C4-2B (cell line): ENCODE results near the gene HMMR.
A peak's percentile ranks its signal among the peaks of the same experiment; 100 is the strongest.
"Not testable (repeated sequence)": the region's sequence is repeated elsewhere in the genome, so short reads cannot be mapped to it uniquely, and the experiment has no call there.

Experiments
- H3K27ac ChIP-seq: fragments of 450-650 bp; 2 replicates; pipeline ENCODE4 v1.5.1; 2017
- ZFX ChIP-seq: fragments of 450-650 bp; IDR thresholded peaks from 2 replicates; pipeline ENCODE4 v1.6.1; 2017
- TF ChIP-seq, protein P1 (sequence below): fragments of 450-650 bp; conservative IDR thresholded peaks from 2 replicates; pipeline ENCODE4 v1.5.1; 2017; ENCODE audit warnings: mild to moderate bottlenecking

HMMR gene

DNA sequence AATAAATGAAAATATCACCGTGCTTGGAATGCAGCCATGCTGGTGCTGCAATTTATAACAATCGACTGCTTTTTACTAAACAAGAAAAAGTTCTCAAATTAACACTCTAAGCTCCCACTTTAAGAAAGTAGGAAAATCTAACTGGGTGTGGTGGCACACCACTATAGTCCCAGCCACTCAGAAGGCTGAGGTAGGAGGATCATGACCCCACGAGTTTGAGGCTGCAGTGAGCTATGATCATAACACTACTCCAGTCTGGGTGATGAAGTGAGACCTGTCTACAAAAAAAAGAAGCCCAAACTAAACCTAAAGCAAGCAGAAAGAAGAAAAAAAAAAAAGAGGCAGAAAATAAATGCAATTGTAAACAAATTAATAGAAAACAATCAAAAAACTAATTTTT, 12.6 kb upstream of the HMMR start:
- TF ChIP-seq, protein P1, sequence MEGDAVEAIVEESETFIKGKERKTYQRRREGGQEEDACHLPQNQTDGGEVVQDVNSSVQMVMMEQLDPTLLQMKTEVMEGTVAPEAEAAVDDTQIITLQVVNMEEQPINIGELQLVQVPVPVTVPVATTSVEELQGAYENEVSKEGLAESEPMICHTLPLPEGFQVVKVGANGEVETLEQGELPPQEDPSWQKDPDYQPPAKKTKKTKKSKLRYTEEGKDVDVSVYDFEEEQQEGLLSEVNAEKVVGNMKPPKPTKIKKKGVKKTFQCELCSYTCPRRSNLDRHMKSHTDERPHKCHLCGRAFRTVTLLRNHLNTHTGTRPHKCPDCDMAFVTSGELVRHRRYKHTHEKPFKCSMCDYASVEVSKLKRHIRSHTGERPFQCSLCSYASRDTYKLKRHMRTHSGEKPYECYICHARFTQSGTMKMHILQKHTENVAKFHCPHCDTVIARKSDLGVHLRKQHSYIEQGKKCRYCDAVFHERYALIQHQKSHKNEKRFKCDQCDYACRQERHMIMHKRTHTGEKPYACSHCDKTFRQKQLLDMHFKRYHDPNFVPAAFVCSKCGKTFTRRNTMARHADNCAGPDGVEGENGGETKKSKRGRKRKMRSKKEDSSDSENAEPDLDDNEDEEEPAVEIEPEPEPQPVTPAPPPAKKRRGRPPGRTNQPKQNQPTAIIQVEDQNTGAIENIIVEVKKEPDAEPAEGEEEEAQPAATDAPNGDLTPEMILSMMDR, result no peak
- TF ChIP-seq ZFX, result no peak
- no peak overlapping the region for H3K27ac ChIP-seq

DNA sequence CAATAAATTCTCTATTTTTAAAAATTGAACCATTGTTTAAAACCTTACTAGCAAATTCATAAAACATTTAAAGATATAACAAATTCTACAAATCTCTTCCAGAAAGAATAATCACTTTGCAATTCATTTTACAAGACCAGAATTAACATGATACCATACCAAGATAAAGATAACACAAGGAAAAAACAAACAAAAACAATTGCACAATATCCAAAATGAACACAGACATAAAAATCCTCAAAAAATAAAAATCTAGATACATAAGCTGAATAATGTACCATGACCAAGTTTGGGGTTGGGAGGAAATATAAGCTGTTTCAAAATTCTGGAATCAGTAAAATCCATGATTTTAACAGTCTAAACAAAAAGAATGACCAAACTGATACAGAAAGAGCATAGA, 11.9 kb upstream of the HMMR start:
- no peak overlapping the region for H3K27ac ChIP-seq
- TF ChIP-seq, protein P1, result no peak
- no peak for TF ChIP-seq ZFX

- no peak for TF ChIP-seq ZFX
- TF ChIP-seq, protein P1, result no peak
- H3K27ac ChIP-seq, result no peak overlapping the region
Observed at GRCh38 chr5:163451489-163451888, 8.9 kb upstream of the HMMR start.

DNA sequence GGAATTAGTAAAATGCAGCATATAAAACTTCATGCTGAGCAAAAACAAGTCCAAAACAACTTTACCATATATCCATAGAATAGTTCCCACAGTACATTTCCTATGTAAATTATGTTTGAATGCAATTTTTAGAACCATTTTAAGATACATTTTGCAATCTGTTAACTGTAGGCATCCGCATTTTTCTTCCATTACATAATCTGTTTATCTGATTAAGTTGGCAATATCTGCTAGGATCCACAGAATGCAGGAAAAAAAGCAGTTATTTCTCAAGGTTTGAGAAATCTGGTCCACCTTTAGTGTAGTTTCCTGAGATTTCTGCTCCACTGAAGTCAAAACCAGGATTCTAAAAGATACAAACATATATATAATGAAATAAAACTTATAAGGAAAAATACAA, 6.7 kb upstream of the HMMR start:
- no peak for TF ChIP-seq ZFX
- TF ChIP-seq, protein P1, result no peak
- H3K27ac ChIP-seq, result no peak overlapping the region

GRCh38 chr5:163455406-163455805, 5.0 kb upstream of the HMMR start:
- H3K27ac ChIP-seq, result not testable (repeated sequence)

- no peak for TF ChIP-seq ZFX
- TF ChIP-seq, protein P1, result no peak
- no peak overlapping the region for H3K27ac ChIP-seq
Observed at GRCh38 chr5:163456029-163456589, 4.3 kb upstream of the HMMR start.

DNA sequence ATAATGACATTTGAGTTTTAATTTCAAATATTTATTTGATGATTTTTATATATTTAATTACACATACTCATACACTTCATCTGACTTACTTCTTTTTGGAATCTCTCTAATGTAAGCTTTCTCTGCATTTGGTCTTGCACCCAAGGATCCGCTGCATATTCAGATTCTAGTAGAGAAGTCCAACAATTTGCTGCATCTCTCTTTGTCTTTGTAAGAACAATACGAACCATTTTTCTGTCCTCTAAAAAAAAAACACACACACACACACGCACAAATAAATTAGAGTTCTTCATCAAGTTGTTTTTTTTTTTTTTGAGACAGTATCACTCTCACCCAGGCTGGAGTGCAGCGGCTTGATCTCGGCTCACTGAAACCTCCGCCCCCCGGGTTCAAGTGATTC, 3.6 kb upstream of the HMMR start:
- TF ChIP-seq ZFX, result no peak
- TF ChIP-seq, protein P1, result no peak
- no peak overlapping the region for H3K27ac ChIP-seq

DNA sequence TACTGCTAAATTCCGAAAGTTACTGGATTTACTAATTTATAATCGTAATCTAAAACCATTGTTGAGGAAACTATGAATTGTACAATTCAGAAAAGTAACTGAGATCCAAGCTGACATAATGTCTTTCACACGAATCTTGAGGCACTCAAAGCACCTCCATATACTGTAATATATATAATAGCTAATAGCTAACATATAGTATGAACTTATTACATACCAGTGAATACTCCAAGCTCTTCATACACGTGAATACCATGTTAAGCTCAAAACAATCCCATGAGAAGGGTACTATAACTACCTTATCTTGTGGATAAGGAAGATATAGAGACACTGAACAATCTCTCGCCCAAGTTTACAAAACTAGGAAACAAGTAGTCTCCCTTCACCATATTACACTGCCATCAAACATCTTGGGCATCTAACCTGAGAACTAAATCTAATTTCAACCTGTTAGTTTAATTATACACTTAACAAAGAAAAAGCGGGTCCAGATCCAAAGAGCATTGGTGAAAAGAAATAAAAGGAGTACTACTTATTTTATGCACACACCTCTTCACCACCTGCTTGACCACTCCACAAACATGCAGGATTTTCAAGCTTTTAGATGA, 1.6 kb upstream of the HMMR start:
- peak overlapping the region; percentile 92 for H3K27ac ChIP-seq
- TF ChIP-seq ZFX, result no peak
- TF ChIP-seq, protein P1, result no peak
